Osteocyte (in vitro differentiated cells): ENCODE data around the gene ABCC6. TPM values are rescaled to one million over a fixed set of nuclear protein-coding genes. Genes with fewer than 3 reads are reported as not detected.
"Not testable (repeated sequence)": the region's sequence is repeated elsewhere in the genome, so short reads cannot be mapped to it uniquely, and the experiment has no call there.

ENCODE experiments used
- DNase-seq: peaks from one replicate; pipeline ENCODE4 v3.0.0; 2021; ENCODE audit warnings: mixed read lengths; ENCODE audit not compliant: unreplicated experiment; ENCODE audit errors: extremely low spot score
- H3K27ac Mint-ChIP-seq: one replicate; pipeline ENCODE4 v1.8.0; 2021; ENCODE audit warnings: mild to moderate bottlenecking, mixed read lengths; ENCODE audit not compliant: unreplicated experiment
- H3K27me3 Mint-ChIP-seq: one replicate; pipeline ENCODE4 v1.8.0; 2021; ENCODE audit warnings: mixed read lengths; ENCODE audit not compliant: unreplicated experiment
- H3K36me3 Mint-ChIP-seq: one replicate; pipeline ENCODE4 v1.8.0; 2021; ENCODE audit warnings: mixed read lengths; ENCODE audit not compliant: unreplicated experiment
- H3K4me1 Mint-ChIP-seq: one replicate; pipeline ENCODE4 v1.8.0; 2021; ENCODE audit warnings: mixed read lengths; ENCODE audit not compliant: unreplicated experiment
- H3K4me3 Mint-ChIP-seq: one replicate; pipeline ENCODE4 v1.8.0; 2021; ENCODE audit warnings: mild to moderate bottlenecking, moderate library complexity, mixed read lengths; ENCODE audit not compliant: unreplicated experiment
- H3K9me3 Mint-ChIP-seq: one replicate; pipeline ENCODE4 v1.8.0; 2021; ENCODE audit warnings: mixed read lengths; ENCODE audit not compliant: unreplicated experiment
- CTCF ChIP-seq: fragments of 200-600 bp; sonication (generic); IDR thresholded peaks from 2 replicates; pipeline ENCODE4 v1.5.0; 2021; ENCODE audit warnings: antibody characterized with exemption, mild to moderate bottlenecking, moderate library complexity
- total RNA-seq: library from RNA; stranded (reverse); gene quantifications from 2 replicates; pipeline ENCODE4 v1.2.1, GENCODE V29; 2021

ABCC6 gene
- total RNA-seq, 1 donor from 2014 or later: 1.4 TPM

- TF ChIP-seq CTCF: peak; percentile 47
- not testable (repeated sequence) for DNase-seq, H3K27me3 Mint-ChIP-seq, H3K9me3 Mint-ChIP-seq, H3K4me3 Mint-ChIP-seq, H3K4me1 Mint-ChIP-seq, H3K36me3 Mint-ChIP-seq, H3K27ac Mint-ChIP-seq
Observed at GRCh38 chr16:16257301-16257923, 34.1 kb upstream of the ABCC6 start.

- not testable (repeated sequence) for H3K9me3 Mint-ChIP-seq, H3K36me3 Mint-ChIP-seq, H3K4me3 Mint-ChIP-seq, DNase-seq, H3K27me3 Mint-ChIP-seq, H3K27ac Mint-ChIP-seq, H3K4me1 Mint-ChIP-seq
Observed at GRCh38 chr16:16252377-16252776, 29.1 kb upstream of the ABCC6 start.

GRCh38 chr16:16249621-16250330, 26.5 kb upstream of the ABCC6 start:
- H3K9me3 Mint-ChIP-seq, H3K36me3 Mint-ChIP-seq, H3K27me3 Mint-ChIP-seq: not testable (repeated sequence)

GRCh38 chr16:16247439-16247838, 24.1 kb upstream of the ABCC6 start:
- not testable (repeated sequence) for H3K9me3 Mint-ChIP-seq, H3K27me3 Mint-ChIP-seq, H3K4me3 Mint-ChIP-seq, DNase-seq, H3K4me1 Mint-ChIP-seq, H3K36me3 Mint-ChIP-seq, H3K27ac Mint-ChIP-seq

More at GRCh38 chr16:16249621-16250330, 26.5 kb upstream of the ABCC6 start:
- not testable (repeated sequence) for H3K4me1 Mint-ChIP-seq, H3K4me3 Mint-ChIP-seq, DNase-seq, H3K27ac Mint-ChIP-seq

GRCh38 chr16:16246578-16247262, 23.4 kb upstream of the ABCC6 start:
- H3K27ac Mint-ChIP-seq, H3K36me3 Mint-ChIP-seq, DNase-seq, H3K9me3 Mint-ChIP-seq, H3K4me3 Mint-ChIP-seq, H3K4me1 Mint-ChIP-seq, H3K27me3 Mint-ChIP-seq: not testable (repeated sequence)

GRCh38 chr16:16243886-16244285, 20.6 kb upstream of the ABCC6 start:
- not testable (repeated sequence) for H3K36me3 Mint-ChIP-seq, H3K27ac Mint-ChIP-seq, H3K9me3 Mint-ChIP-seq, H3K4me1 Mint-ChIP-seq, H3K27me3 Mint-ChIP-seq, DNase-seq, H3K4me3 Mint-ChIP-seq

- not testable (repeated sequence) for H3K4me1 Mint-ChIP-seq, DNase-seq, H3K27me3 Mint-ChIP-seq, H3K4me3 Mint-ChIP-seq, H3K27ac Mint-ChIP-seq, H3K9me3 Mint-ChIP-seq, H3K36me3 Mint-ChIP-seq
Observed at GRCh38 chr16:16240667-16241066, 17.4 kb upstream of the ABCC6 start.

GRCh38 chr16:16237738-16238137, 14.4 kb upstream of the ABCC6 start:
- H3K4me3 Mint-ChIP-seq, H3K9me3 Mint-ChIP-seq: not testable (repeated sequence)

GRCh38 chr16:16237071-16237470, 13.8 kb upstream of the ABCC6 start:
- not testable (repeated sequence) for H3K9me3 Mint-ChIP-seq, H3K4me1 Mint-ChIP-seq, DNase-seq, H3K27ac Mint-ChIP-seq, H3K4me3 Mint-ChIP-seq, H3K36me3 Mint-ChIP-seq, H3K27me3 Mint-ChIP-seq

More at GRCh38 chr16:16237738-16238137, 14.4 kb upstream of the ABCC6 start:
- not testable (repeated sequence) for DNase-seq, H3K36me3 Mint-ChIP-seq, H3K4me1 Mint-ChIP-seq, H3K27ac Mint-ChIP-seq, H3K27me3 Mint-ChIP-seq

- not testable (repeated sequence) for DNase-seq, H3K4me1 Mint-ChIP-seq, H3K27ac Mint-ChIP-seq, H3K4me3 Mint-ChIP-seq, H3K9me3 Mint-ChIP-seq, H3K36me3 Mint-ChIP-seq, H3K27me3 Mint-ChIP-seq
Observed at GRCh38 chr16:16232692-16233061, 9.4 kb upstream of the ABCC6 start.

- H3K36me3 Mint-ChIP-seq, H3K4me3 Mint-ChIP-seq, H3K27ac Mint-ChIP-seq, H3K4me1 Mint-ChIP-seq, H3K9me3 Mint-ChIP-seq, DNase-seq, H3K27me3 Mint-ChIP-seq: not testable (repeated sequence)
Observed at GRCh38 chr16:16223662-16224241, 458 bp upstream of the ABCC6 start.
